Stimulated activated naive CD8-positive, alpha-beta T cell treated with anti-CD3 and anti-CD28 coated beads, Interleukin-15, amount 100 ng/mL, for 72 hours (primary cell): ENCODE data around the gene ZNF865.

Experiments used
- ATAC-seq: fragments of 150-1000 bp; cut with Tn5 transposase; 2 replicates; pipeline ENCODE4 v1.10.0; 2021; ENCODE audit warnings: mild to moderate bottlenecking, moderate library complexity
- DNase-seq, 2 donors: peaks; one replicate each; pipeline ENCODE4 v3.0.0; 2021 to 2022
- H3K27ac Mint-ChIP-seq, 2 donors: one replicate each; pipeline ENCODE4 v1.8.0; 2022; ENCODE audit warnings: mild to moderate bottlenecking in 2 of 2, mixed read lengths in 2 of 2, moderate library complexity in 2 of 2
- H3K27me3 Mint-ChIP-seq: one replicate; pipeline ENCODE4 v1.8.0; 2022; ENCODE audit warnings: mixed read lengths
- H3K4me1 Mint-ChIP-seq: one replicate; pipeline ENCODE4 v1.8.0; 2022; ENCODE audit warnings: mild to moderate bottlenecking, mixed read lengths
- H3K4me3 Mint-ChIP-seq, 2 donors: one replicate each; pipeline ENCODE4 v1.8.0; 2022; ENCODE audit warnings: mild to moderate bottlenecking in 2 of 2, mixed read lengths in 2 of 2, moderate library complexity in 1 of 2
- H3K9me3 Mint-ChIP-seq, 2 donors: one replicate each; pipeline ENCODE4 v1.8.0; 2022; ENCODE audit warnings: mixed read lengths in 2 of 2

Gene ZNF865

DNA sequence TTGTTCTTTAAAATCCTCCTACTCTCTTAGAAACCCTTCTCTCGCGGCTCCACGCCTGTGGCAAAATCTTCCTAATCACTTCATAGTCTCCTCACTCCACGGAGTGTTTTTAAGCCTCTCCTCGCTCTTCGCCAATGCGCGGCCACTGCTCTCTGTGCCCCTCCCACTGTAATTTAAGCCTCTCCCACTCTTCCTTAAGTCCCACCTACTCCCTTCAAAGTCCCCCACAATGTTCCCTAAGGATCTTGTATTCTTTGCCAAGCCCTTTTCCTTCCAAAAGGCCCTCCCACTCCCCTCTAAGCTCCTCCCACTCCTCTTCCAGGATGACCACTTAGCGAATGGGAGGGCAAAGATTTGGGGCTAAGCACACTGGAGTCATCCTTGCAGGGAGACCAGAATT is 7.4 kb upstream of the ZNF865 start:
- Mint-ChIP-seq H3K27ac (no peak overlapping the region), H3K27me3 (no peaks in the 10 kb centered on the region), H3K9me3 (peaks cover 9 to 15% of the 10 kb centered on the region in 2 donors), H3K4me1 (peaks cover 39% of the 10 kb centered on the region), H3K4me3 (no peak overlapping the region)
- ATAC-seq (no peak), DNase-seq (no peak)

DNA sequence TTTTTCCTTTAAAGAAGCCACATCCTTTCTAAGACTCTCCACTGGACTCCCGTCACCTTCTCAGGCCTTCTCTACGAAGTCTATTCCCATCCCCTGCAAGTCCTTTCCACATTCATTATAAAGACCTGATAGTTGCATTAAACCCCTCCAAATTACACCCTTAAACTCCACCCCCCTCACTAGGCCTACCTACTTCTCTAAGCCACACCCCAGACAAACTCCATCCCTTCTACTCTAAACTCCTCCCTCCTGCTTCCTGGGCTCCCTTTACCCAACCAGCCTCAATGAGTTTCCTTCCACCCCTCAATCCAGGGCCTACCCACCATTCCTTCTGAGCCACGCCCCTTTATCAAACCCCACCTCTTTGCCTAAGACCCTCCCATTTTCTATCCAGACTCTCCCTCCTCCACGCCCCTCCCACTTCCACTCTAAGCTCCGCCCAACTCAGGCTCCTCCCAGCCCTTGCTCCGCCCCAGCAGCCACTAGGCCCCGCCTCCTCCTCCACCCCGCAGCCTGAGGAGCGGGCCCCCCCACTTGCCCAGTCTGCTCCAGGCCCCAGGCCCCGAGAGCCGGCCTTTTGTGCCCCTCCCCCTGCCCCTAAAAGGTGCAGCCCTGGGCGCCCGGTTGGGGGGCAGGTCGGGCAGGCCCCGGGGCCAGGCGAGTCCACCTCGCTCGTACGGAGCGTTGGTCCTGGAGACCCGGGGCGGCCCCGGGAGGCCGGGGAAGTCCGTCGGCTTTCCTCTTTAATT is 6.6 kb upstream of the ZNF865 start:
- peak overlapping the region; percentile 85 to 92 for H3K4me3 Mint-ChIP-seq
- ATAC-seq: peak; percentile 72
- peaks cover 9 to 15% of the 10 kb centered on the region in 2 donors for H3K9me3 Mint-ChIP-seq
- peaks cover 46% of the 10 kb centered on the region for H3K4me1 Mint-ChIP-seq
- peak overlapping the region; percentile 99 to 100 for H3K27ac Mint-ChIP-seq
- H3K27me3 Mint-ChIP-seq: no peaks in the 10 kb centered on the region
- peak; percentile 97 to 98 for DNase-seq

DNA sequence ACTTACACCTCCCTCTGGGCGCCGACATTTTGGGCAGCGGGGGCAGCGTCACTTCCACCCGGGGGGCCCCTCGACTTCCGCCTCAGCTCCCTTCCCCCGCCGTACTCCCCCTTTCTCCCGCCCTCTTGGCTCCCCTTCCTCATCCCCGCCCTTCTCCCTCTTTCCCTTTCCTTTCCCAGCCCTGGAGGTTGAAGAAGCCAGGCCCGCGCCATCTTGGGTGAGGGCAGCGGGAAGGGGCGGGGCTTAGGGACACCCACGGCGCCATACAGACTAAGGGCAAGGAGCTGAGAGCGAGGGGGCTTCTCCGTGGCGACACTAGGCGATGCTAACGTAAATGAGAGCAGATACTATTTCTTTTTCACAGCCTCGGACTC is 6.0 kb upstream of the ZNF865 start, which contains the start of gene FIZ1:
TSS of gene FIZ1 (minus strand) at position 50 of the 374 bp plus-strand sequence. CDS start 1,652 bp downstream, outside the sequence.
- Mint-ChIP-seq H3K27ac (peak within 1 kb of the TSS; percentile 99 to 100), H3K9me3 (peaks cover 9 to 15% of the 10 kb centered on the region in 2 donors), H3K4me3 (peak within 1 kb of the TSS; percentile 85 to 92), H3K27me3 (no peaks in the 10 kb centered on the region), H3K4me1 (peaks cover 51% of the 10 kb centered on the region)
- DNase-seq (peak; percentile 97 to 98), ATAC-seq (peak; percentile 80)

DNA sequence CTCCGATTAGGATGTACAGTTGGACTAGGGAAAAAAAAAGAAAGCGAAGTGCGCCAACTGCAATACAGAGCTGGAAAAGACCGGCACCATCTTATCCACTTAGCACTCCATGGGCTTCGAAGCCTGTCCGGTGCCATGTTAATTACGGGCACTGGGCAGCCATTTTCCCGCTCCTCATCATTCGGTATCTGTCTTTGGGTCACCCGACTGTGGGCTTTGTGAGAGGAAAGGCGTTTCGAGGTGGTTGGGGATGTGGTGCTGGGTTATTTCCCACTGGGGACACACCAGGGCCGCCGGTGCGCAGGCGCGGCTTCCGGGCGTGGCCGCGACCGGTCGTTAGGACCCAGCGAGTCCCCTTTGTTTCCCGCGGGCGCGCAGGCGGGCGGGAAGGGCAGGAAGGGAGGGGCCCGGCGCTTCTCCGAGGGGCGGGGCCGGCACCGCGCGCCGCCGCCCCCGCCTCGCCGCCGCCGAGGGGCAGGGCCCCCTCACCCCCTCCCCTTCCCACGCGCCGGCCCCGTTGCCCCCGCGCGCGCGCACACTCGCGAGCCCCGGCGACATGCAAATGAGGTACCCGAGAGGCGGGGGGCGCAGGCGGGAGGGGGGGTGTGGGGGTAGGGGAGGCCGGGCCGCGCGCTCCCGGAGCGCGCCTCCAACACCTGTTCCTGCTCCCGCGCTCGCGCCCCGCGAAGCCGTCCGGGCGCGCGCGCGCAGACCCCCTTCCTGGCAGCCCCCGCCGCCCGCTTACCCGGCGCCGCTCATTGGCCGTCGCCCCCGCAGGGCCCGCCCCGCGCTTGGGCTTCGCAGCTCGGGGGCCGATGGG is 5.4 kb upstream of the ZNF865 start, which contains the start of gene ZNF524:
TSS of gene ZNF524 (plus strand) at position 447 of the 820 bp plus-strand sequence. CDS start 1,825 bp downstream, outside the sequence.
- peak within 1 kb of the TSS; percentile 99 to 100 for H3K27ac Mint-ChIP-seq
- H3K9me3 Mint-ChIP-seq: peaks cover 6 to 11% of the 10 kb centered on the region in 2 donors
- peak; percentile 66 for ATAC-seq

DNA sequence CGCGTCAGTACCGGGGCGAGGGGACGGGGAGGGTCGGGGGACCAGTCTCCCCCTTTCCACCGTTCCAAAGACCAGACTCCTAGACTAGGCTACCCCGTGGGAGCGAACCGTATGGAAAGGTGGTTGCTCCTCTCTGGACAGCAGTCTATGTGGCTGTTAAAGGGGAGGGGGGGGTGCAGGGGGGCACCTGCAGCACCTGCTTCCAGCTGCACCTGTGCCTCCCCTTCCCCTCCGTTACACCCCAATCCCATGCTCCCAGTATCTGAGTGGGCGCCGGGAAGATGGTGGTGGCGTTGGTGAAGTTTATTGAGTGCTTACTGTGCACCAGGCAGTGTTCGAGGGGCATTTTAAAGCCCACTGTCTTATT is 4.8 kb upstream of the ZNF865 start:
- Mint-ChIP-seq H3K9me3 (peaks cover 4 to 5% of the 10 kb centered on the region in 2 donors), H3K27ac (peak overlapping the region in 1 of 2 donors; percentile 93), H3K4me3 (peak overlapping the region; percentile 85 to 87)

More for the DNA sequence above, 5.4 kb upstream of the ZNF865 start, which contains the start of gene ZNF524:
- peaks cover 56% of the 10 kb centered on the region for H3K4me1 Mint-ChIP-seq
- no peaks in the 10 kb centered on the region for H3K27me3 Mint-ChIP-seq
- peak; percentile 90 to 91 for DNase-seq
- peak within 1 kb of the TSS; percentile 85 to 92 for H3K4me3 Mint-ChIP-seq

DNA sequence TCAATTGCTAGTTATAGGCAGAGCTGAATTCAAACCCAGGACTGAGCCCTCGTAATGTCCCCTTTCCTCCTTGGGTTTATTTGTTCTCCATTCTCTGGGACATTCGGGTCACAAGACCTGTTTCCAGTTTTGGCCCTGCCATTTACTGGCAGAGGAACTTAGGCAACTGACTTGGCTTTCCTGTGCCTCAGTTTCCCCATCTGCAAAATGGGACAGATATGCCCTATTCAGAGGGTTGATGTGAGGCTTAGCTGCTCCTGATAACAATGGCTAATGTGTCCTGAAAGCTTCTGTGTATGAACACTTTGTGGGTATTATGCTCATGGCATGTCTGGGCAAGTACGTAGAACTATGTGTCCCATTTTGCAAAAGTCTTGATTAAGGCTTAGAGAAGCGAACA is 4.4 kb upstream of the ZNF865 start:
- H3K4me1 Mint-ChIP-seq: peaks cover 57% of the 10 kb centered on the region
- peaks cover 4 to 5% of the 10 kb centered on the region in 2 donors for H3K9me3 Mint-ChIP-seq

More for the DNA sequence above, 4.8 kb upstream of the ZNF865 start:
- no peak for ATAC-seq
- Mint-ChIP-seq H3K27me3 (no peaks in the 10 kb centered on the region), H3K4me1 (peaks cover 56% of the 10 kb centered on the region)
- DNase-seq: no peak

DNA sequence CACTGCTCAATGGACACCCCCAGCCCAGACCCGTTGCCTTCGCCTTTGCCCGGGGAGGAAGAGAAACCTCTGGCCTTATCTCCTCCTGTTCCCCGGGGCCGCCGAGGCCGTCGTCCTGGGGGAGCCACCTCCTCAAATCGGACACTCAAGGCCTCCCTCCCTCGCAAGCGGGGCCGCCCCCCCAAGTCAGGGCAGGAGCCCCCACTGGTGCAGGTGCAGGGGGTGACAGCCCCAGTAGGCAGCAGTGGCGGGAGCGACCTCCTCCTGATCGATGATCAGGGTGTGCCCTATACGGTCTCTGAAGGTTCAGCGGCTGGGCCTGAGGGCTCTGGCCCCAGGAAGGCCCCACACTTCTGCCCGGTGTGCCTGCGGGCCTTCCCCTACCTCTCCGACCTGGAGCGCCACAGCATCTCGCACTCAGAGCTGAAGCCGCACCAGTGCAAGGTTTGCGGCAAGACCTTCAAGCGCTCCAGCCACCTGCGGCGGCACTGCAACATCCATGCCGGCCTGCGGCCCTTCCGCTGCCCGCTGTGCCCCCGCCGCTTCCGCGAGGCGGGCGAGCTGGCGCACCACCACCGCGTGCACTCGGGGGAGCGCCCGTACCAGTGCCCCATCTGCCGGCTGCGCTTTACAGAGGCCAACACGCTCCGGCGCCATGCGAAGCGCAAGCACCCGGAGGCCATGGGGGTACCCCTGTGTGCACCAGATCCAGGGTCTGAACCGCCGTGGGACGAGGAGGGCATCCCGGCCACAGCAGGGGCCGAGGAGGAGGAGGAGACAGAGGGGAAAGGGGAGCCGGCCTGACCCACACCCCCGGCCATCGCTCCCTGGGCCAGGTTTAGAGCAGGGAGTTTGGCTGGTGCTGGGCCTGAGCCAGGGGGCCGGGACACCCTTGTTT is 3.1 kb upstream of the ZNF865 start:
- no peaks in the 10 kb centered on the region for H3K27me3 Mint-ChIP-seq
- no peak overlapping the region for H3K27ac Mint-ChIP-seq
- ATAC-seq (no peak), DNase-seq (no peak)
- peaks cover 4 to 5% of the 10 kb centered on the region in 2 donors for H3K9me3 Mint-ChIP-seq
- peaks cover 64% of the 10 kb centered on the region for H3K4me1 Mint-ChIP-seq
- no peak overlapping the region for H3K4me3 Mint-ChIP-seq

More for the DNA sequence above, 4.4 kb upstream of the ZNF865 start:
- Mint-ChIP-seq H3K27me3 (no peaks in the 10 kb centered on the region), H3K27ac (peak overlapping the region in 1 of 2 donors; percentile 93), H3K4me3 (peak overlapping the region; percentile 85 to 87)
- DNase-seq (no peak), ATAC-seq (no peak)

DNA sequence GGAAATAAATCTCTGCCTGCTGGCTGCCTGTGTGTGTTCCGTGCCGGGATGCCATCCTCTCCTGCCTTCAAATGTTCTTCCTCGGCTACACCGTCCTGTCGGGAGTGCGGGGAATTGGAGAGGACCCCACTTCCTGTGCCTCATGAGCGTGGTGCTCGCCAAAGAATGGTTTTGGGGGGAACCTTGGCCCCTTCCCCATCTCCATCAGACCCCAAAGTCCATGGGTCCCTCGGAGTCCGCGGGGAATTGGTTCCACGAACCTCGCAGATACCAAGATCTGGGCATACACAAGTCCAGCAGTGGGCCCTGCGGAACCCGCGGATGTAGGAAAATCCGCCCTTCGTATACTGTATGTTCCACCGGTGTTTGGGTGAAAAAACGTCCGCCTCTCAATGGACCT is 2.3 kb upstream of the ZNF865 start:
- Mint-ChIP-seq H3K9me3 (peaks cover 4 to 5% of the 10 kb centered on the region in 2 donors), H3K4me3 (peak overlapping the region; percentile 56 to 86), H3K4me1 (peaks cover 65% of the 10 kb centered on the region), H3K27ac (no peak overlapping the region), H3K27me3 (no peaks in the 10 kb centered on the region)
- ATAC-seq (no peak), DNase-seq (no peak)

DNA sequence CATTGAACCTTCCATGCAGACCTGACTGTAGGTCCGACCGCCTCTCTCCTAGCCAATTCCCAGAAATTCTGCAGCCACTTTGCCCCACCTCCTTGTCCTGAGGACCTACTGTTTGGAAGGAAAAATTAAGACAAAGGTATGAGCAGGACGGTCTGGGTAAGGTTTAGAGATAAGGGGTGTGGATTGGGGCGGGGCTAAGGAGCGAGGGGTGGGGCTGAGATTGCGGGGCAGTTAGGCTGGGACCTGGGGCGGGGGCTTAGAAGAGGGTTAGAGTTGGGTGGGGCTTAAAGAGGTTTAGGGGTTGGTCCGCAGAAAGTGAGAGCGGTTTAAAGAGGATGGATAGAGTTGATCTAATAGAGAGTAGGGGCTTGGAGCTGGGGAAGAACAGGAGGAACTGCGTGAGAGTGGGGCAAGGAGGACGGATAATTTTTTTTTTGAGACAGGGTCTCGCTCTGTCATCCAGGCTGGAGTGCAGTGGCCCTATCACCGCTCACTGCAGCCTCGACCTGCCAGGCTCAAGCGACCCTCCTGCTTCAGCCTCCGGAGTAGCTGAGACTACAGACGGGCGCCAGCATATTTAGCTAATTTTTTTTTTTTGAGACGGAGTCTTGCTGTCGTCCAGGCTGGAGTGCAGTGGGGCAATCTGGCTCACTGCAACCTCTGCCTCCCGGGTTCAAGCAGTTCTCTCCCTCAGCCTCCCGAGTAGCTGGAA is 1.7 kb upstream of the ZNF865 start:
- no peak overlapping the region for H3K27ac Mint-ChIP-seq
- peaks cover 2% of the 10 kb centered on the region in 2 donors for H3K9me3 Mint-ChIP-seq
- peaks cover 60% of the 10 kb centered on the region for H3K4me1 Mint-ChIP-seq
- H3K4me3 Mint-ChIP-seq: peak overlapping the region; percentile 86 to 91
- H3K27me3 Mint-ChIP-seq: no peaks in the 10 kb centered on the region
- ATAC-seq (no peak), DNase-seq (no peak)

DNA sequence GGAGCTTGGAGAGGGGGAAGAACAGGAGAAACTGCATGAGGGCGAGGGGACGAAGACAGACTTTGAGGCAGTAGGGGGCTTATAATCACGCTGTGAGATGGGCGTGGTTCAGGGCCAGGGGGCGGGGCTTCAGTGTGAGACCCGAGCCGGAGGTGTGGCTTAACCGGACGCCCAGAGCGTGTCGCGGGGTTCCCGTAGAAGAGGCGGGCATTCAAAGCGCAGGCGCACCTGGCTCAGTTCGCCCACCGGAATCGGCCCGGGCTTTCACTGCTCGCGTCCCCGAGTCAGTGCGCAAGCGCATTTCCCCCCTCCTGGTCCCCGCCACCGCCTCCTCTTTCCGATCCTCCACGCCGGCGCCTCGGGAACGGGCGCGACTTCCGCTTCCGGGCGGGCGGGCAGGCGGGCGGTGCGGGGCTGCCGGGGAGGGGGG is 225 bp upstream of the ZNF865 start:
- peak; percentile 84 for ATAC-seq
- H3K4me3 Mint-ChIP-seq: peak overlapping the region; percentile 86 to 91

DNA sequence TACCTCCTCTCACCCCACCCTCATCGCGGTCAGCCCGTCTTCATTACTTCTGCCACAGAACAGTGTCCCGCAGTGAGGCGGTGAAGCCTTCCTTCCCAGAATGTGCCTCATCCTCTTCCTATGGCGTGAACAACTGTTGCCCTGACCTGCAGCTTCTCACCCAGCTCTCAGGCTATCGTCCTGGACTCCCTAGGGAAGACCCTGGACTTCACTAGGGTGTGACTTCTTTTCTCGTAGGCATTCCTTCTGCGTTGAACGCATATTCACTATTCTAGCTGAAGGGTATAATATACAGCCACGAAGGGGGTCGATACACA is 982 bp downstream of the ZNF865 start:
- H3K4me1 Mint-ChIP-seq: peaks cover 70% of the 10 kb centered on the region
- H3K27me3 Mint-ChIP-seq: no peaks in the 10 kb centered on the region
- H3K4me3 Mint-ChIP-seq: peak overlapping the region; percentile 95 to 98
- ATAC-seq: no peak
- H3K27ac Mint-ChIP-seq: peak overlapping the region in 1 of 2 donors; percentile 95
- no peak for DNase-seq
- H3K9me3 Mint-ChIP-seq: no peaks in the 10 kb centered on the region

More for the DNA sequence above, 225 bp upstream of the ZNF865 start:
- Mint-ChIP-seq H3K4me1 (peaks cover 66% of the 10 kb centered on the region), H3K27me3 (no peaks in the 10 kb centered on the region), H3K9me3 (no peaks in the 10 kb centered on the region), H3K27ac (peak overlapping the region; percentile 73 to 93)
- peak; percentile 98 to 99 for DNase-seq

DNA sequence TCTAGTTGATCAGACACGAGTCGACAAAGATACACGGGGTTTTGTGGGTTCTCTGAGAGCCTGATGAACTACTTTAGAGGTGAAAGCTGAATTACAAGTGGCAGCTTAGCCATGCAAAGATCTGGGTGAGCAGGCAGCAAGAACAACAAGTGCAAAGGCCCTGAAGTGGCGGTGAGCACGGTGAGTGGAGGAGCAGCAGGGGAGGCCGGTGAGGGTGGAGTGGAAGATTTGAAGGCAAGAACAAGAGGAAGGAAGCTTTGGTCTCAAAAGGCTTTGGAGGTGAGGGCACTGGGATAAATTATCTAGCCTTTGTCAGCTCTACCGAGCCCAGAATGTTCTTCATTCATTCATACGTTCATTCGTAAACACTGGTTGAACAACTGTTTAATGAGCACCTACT is 1.4 kb downstream of the ZNF865 start:
- peaks cover 70% of the 10 kb centered on the region for H3K4me1 Mint-ChIP-seq
- no peaks in the 10 kb centered on the region for H3K9me3 Mint-ChIP-seq
- DNase-seq (no peak), ATAC-seq (no peak)
- no peaks in the 10 kb centered on the region for H3K27me3 Mint-ChIP-seq
- no peak overlapping the region for H3K27ac Mint-ChIP-seq
- peak overlapping the region; percentile 95 to 98 for H3K4me3 Mint-ChIP-seq

DNA sequence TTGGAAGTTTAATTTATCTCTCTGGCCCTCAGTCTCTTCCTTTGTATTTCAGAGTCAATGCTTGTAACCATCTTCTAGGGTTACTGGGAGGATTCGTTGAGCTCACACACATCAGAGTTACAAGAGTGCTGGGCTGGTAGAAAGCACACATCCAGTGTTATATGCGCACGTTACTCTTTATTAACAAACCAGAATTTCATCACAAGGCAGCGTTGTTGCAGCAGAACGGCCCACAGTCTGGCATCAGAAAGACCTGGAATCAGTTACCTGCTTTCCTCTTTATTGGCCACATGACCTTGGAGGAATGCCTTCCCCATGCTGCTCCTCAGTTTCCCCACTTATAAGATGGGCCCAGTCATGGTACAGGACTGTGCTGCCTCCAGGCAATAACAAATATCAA is 3.9 kb downstream of the ZNF865 start:
- Mint-ChIP-seq H3K4me1 (peaks cover 63% of the 10 kb centered on the region), H3K9me3 (no peaks in the 10 kb centered on the region), H3K27me3 (no peaks in the 10 kb centered on the region), H3K4me3 (no peak overlapping the region), H3K27ac (peak overlapping the region in 1 of 2 donors; percentile 41)
- DNase-seq: no peak
- no peak for ATAC-seq

DNA sequence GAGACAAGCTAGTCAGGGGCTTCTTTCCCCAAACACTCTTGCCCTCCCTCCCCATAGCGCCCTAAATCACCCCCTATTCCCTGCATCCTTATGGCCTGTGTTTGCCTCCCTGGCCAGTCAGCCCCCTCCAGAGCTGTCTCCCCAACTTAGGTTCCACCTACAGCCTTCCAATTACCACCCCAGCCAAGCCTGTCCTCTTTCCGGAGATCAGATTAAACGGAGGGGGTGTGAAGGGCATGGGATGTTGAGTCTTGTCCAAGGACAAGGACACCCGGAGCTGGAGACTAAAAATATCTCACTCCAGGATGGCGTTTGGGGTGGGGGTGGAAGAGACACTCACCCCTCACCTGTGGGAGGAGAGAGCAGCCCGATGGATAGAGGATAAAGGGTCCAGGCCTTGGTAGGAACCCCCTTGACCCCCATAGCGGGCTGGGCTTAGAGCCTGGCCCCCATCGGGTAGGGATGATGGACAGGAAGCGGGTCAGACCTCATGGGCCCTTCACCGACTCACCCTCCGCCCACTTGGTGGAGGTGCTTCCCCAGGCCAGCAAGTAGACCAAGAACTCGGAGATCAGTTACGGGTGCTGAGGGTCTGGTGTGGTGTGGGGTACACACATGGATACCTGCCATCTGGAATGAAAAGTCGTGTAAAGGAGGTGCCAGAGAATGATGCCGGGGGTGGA is 6.0 kb downstream of the ZNF865 start:
- H3K27me3 Mint-ChIP-seq: no peaks in the 10 kb centered on the region
- ATAC-seq (no peak), DNase-seq (no peak)
- peak overlapping the region; percentile 44 to 66 for H3K27ac Mint-ChIP-seq
- no peak overlapping the region for H3K4me3 Mint-ChIP-seq
- H3K4me1 Mint-ChIP-seq: peaks cover 52% of the 10 kb centered on the region
- H3K9me3 Mint-ChIP-seq: no peaks in the 10 kb centered on the region
